Measurements from ENCODE around the gene SAFB2. TPM values are rescaled to one million over a fixed set of nuclear protein-coding genes. Genes with fewer than 3 reads are reported as not detected.

The SAFB2 gene
- total and polyA plus RNA-seq, 2 of the 13 experiments (the other 11 are each of a cell fraction or from before 2014, with no cell fraction given): 11.2 to 31.5 TPM

- no peaks in the 10 kb centered on the region for H3K9me3 ChIP-seq (ENCODE audit: low read length)
- no peak overlapping the region for H3K9ac ChIP-seq (ENCODE audit: insufficient read depth, low read depth, low read length)
- in situ Hi-C loops (cut with HindIII; ENCODE audit: extremely low pct_ligation_motif_present, low pct_unique_long_range_greater_than_20kb): no loop called here
- WGBS (ENCODE audit: low lambda C conversion rate): 95% methylated on average over 6 of the region's 6 CpGs
- H3K36me3 ChIP-seq (replicated peaks in 1 of 2; ENCODE audit: control insufficient read depth in 1 of 2, insufficient read depth in 2 of 2, low read length in 2 of 2): peaks cover 2 to 59% of the 10 kb centered on the region in 2 experiments; a peak in 3 of 5 replicates
- peaks cover 25% of the 10 kb centered on the region for H3K4me1 ChIP-seq (ENCODE audit: insufficient read depth, low read length)
- no peak overlapping the region for H2AFZ ChIP-seq (ENCODE audit: low read length)
- ChIA-PET CTCF (ENCODE audit: low intra/inter-chr PET ratio, low total read pairs) (no interaction called here), POLR2A (interaction anchor here (0.8 kb wide), 2 partner anchors 13 to 14 kb away, joined by 3 read pairs; partner anchors contain the start of genes SAFB and SAFB2)
- no peak overlapping the region for H3K27ac ChIP-seq (ENCODE audit: extremely low read length, insufficient read depth, low read length)
- no peak overlapping the region for H3K4me2 ChIP-seq (ENCODE audit: low read depth, low read length)
- peaks cover 83% of the 10 kb centered on the region for H3K79me2 ChIP-seq (ENCODE audit: insufficient read depth, low read length)
- no peak for ATAC-seq
- no peak for FAIRE-seq
- peaks cover 63% of the 10 kb centered on the region for H4K20me1 ChIP-seq (ENCODE audit: insufficient read depth, low read length)
- H3K27me3 ChIP-seq (ENCODE audit: control insufficient read depth in 1 of 2, insufficient read depth in 2 of 2, low read length in 2 of 2): no peaks in the 10 kb centered on the region
- no peak for TF ChIP-seq ATM (IDR thresholded peaks at IDR 0.05; ENCODE audit: borderline replicate concordance)
- no peak for TF ChIP-seq ATF4 (CRISPR knock-in tag; IDR thresholded peaks at IDR 0.05)
- TF ChIP-seq NCOA5 (CRISPR knock-in tag; IDR thresholded peaks at IDR 0.05): no peak
- no peak for TF ChIP-seq ZC3H4 (CRISPR knock-in tag; IDR thresholded peaks at IDR 0.05; ENCODE audit: borderline replicate concordance)
- DNase-seq (ENCODE audit: low spot score): no peak
- intact Hi-C loops (cut with micrococcal nuclease; ENCODE audit: unreplicated experiment): no loop called here
- no peak overlapping the region for H3K4me3 ChIP-seq (replicated peaks in 1 of 3; ENCODE audit: insufficient read depth in 1 of 3, low read depth in 2 of 3, low read length in 3 of 3)
- no TSS peak for BruUV-seq (replicated peaks)
Measured at GRCh38 chr19:5635427-5635826, 12.9 kb upstream of the SAFB2 start.

- no TSS peak for BruUV-seq (replicated peaks)
- peaks cover 92% of the 10 kb centered on the region for H3K79me2 ChIP-seq (ENCODE audit: insufficient read depth, low read length)
- no peak overlapping the region for H2AFZ ChIP-seq (ENCODE audit: low read length)
- peaks cover 10 to 69% of the 10 kb centered on the region in 2 experiments for H3K36me3 ChIP-seq (replicated peaks in 1 of 2; ENCODE audit: control insufficient read depth in 1 of 2, insufficient read depth in 2 of 2, low read length in 2 of 2)
- no peaks in the 10 kb centered on the region for H3K9me3 ChIP-seq (ENCODE audit: low read length)
- H3K4me2 ChIP-seq (ENCODE audit: low read depth, low read length): no peak overlapping the region
- intact Hi-C loops (cut with micrococcal nuclease; ENCODE audit: unreplicated experiment): no loop called here
- no peak for ATAC-seq
- CTCF ChIA-PET (ENCODE audit: low intra/inter-chr PET ratio, low total read pairs): no interaction called here
- H3K4me3 ChIP-seq (replicated peaks in 1 of 3; ENCODE audit: insufficient read depth in 1 of 3, low read depth in 2 of 3, low read length in 3 of 3): no peak overlapping the region
- peaks cover 69% of the 10 kb centered on the region for H4K20me1 ChIP-seq (ENCODE audit: insufficient read depth, low read length)
- no peak overlapping the region for H3K9ac ChIP-seq (ENCODE audit: insufficient read depth, low read depth, low read length)
- POLR2A ChIA-PET: interaction anchor here (2.2 kb wide), 1 partner anchor 10 kb away, joined by 7 read pairs; the partner anchor contains the start of genes SAFB and SAFB2
- WGBS (ENCODE audit: low lambda C conversion rate): 93% methylated on average over 5 of the region's 5 CpGs
- in situ Hi-C loops (cut with HindIII; ENCODE audit: extremely low pct_ligation_motif_present, low pct_unique_long_range_greater_than_20kb): no loop called here
- no peak for DNase-seq (ENCODE audit: low spot score)
- no peak overlapping the region for H3K27ac ChIP-seq (ENCODE audit: extremely low read length, insufficient read depth, low read length)
- peaks cover 52% of the 10 kb centered on the region for H3K4me1 ChIP-seq (ENCODE audit: insufficient read depth, low read length)
- no peaks in the 10 kb centered on the region for H3K27me3 ChIP-seq (ENCODE audit: control insufficient read depth in 1 of 2, insufficient read depth in 2 of 2, low read length in 2 of 2)
- FAIRE-seq: no peak
- no peak for TF ChIP-seq ATAD3A (CRISPR knock-in tag; IDR thresholded peaks at IDR 0.05)
- 0 out of 2 replicates have a peak, but pooled peaks have one; percentile 19 for TF ChIP-seq ZNF770 (CRISPR knock-in tag; IDR thresholded peaks at IDR 0.05)
- TF ChIP-seq TCF7 (IDR thresholded peaks at IDR 0.05; ENCODE audit: low read depth): no peak
- TF ChIP-seq SNAPC5 (CRISPR knock-in tag; IDR thresholded peaks at IDR 0.05; ENCODE audit: borderline replicate concordance): no peak
Measured at GRCh38 chr19:5632657-5633056, 10.1 kb upstream of the SAFB2 start.
